HG02943 (cell line): Measurements from ENCODE around the gene ASMTL.

Experiments used
- ATAC-seq: cut with Tn5 transposase; IDR thresholded peaks from one replicate; pipeline ENCODE4 v1.9.1; 2021; ENCODE audit warnings: mild to moderate bottlenecking, low read depth, moderate library complexity; ENCODE audit not compliant: unreplicated experiment

The ASMTL gene

GRCh38 chrX:1355131-1356046 lies 97.3 kb downstream of the ASMTL start:
- no peak for ATAC-seq

GRCh38 chrX:1354036-1355019 lies 98.4 kb downstream of the ASMTL start:
- no peak for ATAC-seq
